H1 (cell line): ENCODE measurements around the gene ZBTB4. TPM values are rescaled to one million over a fixed set of nuclear protein-coding genes. Genes with fewer than 3 reads are reported as not detected.

Experiments used
- CTCF ChIA-PET: fragments of 300-600 bp; sonication (Branson Sonifier 250); formaldehyde crosslinking; loops from one replicate; lab custom pipeline; 2021; ENCODE audit not compliant: partially characterized antibody; lab: Charles Lee
- POLR2A ChIA-PET: fragments of 300-600 bp; sonication (Branson Sonifier 250); formaldehyde crosslinking; loops from one replicate; lab custom pipeline; 2021; ENCODE audit warnings: inconsistent platforms; ENCODE audit not compliant: partially characterized antibody; lab: Charles Lee
- DNase-seq, 2 experiments: peaks; one replicate each; pipeline versions ENCODE4 v3.0.0 to v3.0.0-alpha.2; 2010 to 2022; ENCODE audit warnings: low spot score in 2 of 2, low read depth in 1 of 2, mixed read lengths in 1 of 2
- FAIRE-seq: peaks from 2 replicates; lab custom pipeline; 2011; peaks lifted over from hg19 to GRCh38; lab: Jason Lieb, UNC
- H2AFZ ChIP-seq: 2 replicates; pipeline ENCODE4 v1.8.1; 2012; ENCODE audit warnings: low read length, inconsistent platforms
- H2AK5ac ChIP-seq: 2 replicates; pipeline ENCODE4 v1.6.1; 2013; ENCODE audit warnings: low read depth, low read length
- H2BK120ac ChIP-seq: replicated peaks from 2 replicates; pipeline ENCODE3; 2013; ENCODE audit warnings: low read depth, low read length, inconsistent platforms
- H2BK12ac ChIP-seq: 2 replicates; pipeline ENCODE4 v1.6.1; 2013; ENCODE audit warnings: low read depth, low read length
- H2BK15ac ChIP-seq: 2 replicates; pipeline ENCODE4 v1.6.1; 2013; ENCODE audit warnings: low read length
- H2BK20ac ChIP-seq: 2 replicates; pipeline ENCODE4 v1.6.1; 2013; ENCODE audit warnings: low read length
- H2BK5ac ChIP-seq: 2 replicates; pipeline ENCODE4 v1.6.1; 2013; ENCODE audit warnings: low read depth, low read length
- H3K14ac ChIP-seq: 2 replicates; pipeline ENCODE4 v1.6.1; 2013; ENCODE audit warnings: inconsistent platforms; ENCODE audit not compliant: insufficient read length
- H3K18ac ChIP-seq: 2 replicates; pipeline ENCODE4 v1.6.1; 2013; ENCODE audit warnings: low read length; ENCODE audit errors: extremely low read depth
- H3K23ac ChIP-seq: 2 replicates; pipeline ENCODE4 v1.6.1; 2013; ENCODE audit warnings: inconsistent platforms; ENCODE audit not compliant: insufficient read length
- H3K23me2 ChIP-seq: 2 replicates; pipeline ENCODE4 v1.6.1; 2013; ENCODE audit warnings: low read depth, low read length
- H3K27ac ChIP-seq: 2 replicates; pipeline ENCODE4 v1.6.1; 2011; ENCODE audit warnings: low read depth, low read length, inconsistent platforms
- H3K27me3 ChIP-seq, 4 experiments: replicated peaks in 1 of 4; 1 replicate in 1 of 4; 2 replicates in 3 of 4; pipeline versions ENCODE4 v1.6.1 to v1.8.1; 2011 to 2013; ENCODE audit warnings: low read length in 3 of 4, mild to moderate bottlenecking in 3 of 4, inconsistent platforms in 2 of 4, mixed read lengths in 2 of 4, moderate library complexity in 1 of 4; ENCODE audit not compliant: control insufficient read depth in 3 of 4, insufficient read depth in 3 of 4; ENCODE audit errors: extremely low read depth in 1 of 4
- H3K36me3 ChIP-seq, 4 experiments: 2 replicates each; pipeline versions ENCODE4 v1.6.1 to v1.8.1; 2011 to 2013; ENCODE audit warnings: mild to moderate bottlenecking in 4 of 4, low read length in 3 of 4, moderate library complexity in 2 of 4, control low read depth in 1 of 4, inconsistent platforms in 1 of 4; ENCODE audit not compliant: insufficient read depth in 4 of 4, control insufficient read depth in 2 of 4
- H3K4ac ChIP-seq: replicated peaks from 2 replicates; pipeline ENCODE3; 2013; ENCODE audit warnings: low read length, low read depth, mixed read lengths, inconsistent platforms; ENCODE audit not compliant: insufficient read length
- H3K4me1 ChIP-seq, 4 experiments: replicated peaks in 1 of 4; 1 replicate in 1 of 4; 2 replicates in 3 of 4; pipeline versions ENCODE4 v1.6.1 to v1.8.1; 2011 to 2013; ENCODE audit warnings: low read length in 3 of 4, inconsistent platforms in 2 of 4, mixed read lengths in 1 of 4; ENCODE audit not compliant: insufficient read depth in 4 of 4, control insufficient read depth in 3 of 4
- H3K4me2 ChIP-seq, 2 experiments: 2 replicates each; pipeline versions ENCODE4 v1.6.1 to v1.8.1; 2011 to 2013; ENCODE audit warnings: low read depth in 2 of 2, low read length in 2 of 2, control low read depth in 1 of 2, inconsistent platforms in 1 of 2, mild to moderate bottlenecking in 1 of 2; ENCODE audit not compliant: insufficient read depth in 1 of 2
- H3K4me3 ChIP-seq, 4 experiments: fragments of 200-600, 300-600 bp in 1 of 4; sonication (generic), shearing (Covaris generic), sonication (Bioruptor Twin) in 1 of 4; 2 replicates each; pipeline versions ENCODE4 v1.5.1 to v1.8.1; 2011 to 2016; ENCODE audit warnings: low read length in 4 of 4, low read depth in 3 of 4, control low read depth in 2 of 4, inconsistent platforms in 2 of 4, mild to moderate bottlenecking in 2 of 4, mixed read lengths in 1 of 4, moderate library complexity in 1 of 4; ENCODE audit not compliant: insufficient read depth in 2 of 4; ENCODE audit errors: extremely low read depth in 1 of 4
- H3K56ac ChIP-seq: replicated peaks from 2 replicates; pipeline ENCODE3; 2013; ENCODE audit warnings: low read depth, mild to moderate bottlenecking, mixed read lengths, low read length, inconsistent platforms; ENCODE audit not compliant: insufficient read length
- H3K79me1 ChIP-seq: 2 replicates; pipeline ENCODE4 v1.6.1; 2013; ENCODE audit warnings: low read depth, low read length, control low read depth
- H3K79me2 ChIP-seq, 2 experiments: 2 replicates each; pipeline versions ENCODE4 v1.6.1 to v1.8.1; 2012 to 2013; ENCODE audit warnings: low read length in 2 of 2, mild to moderate bottlenecking in 2 of 2, inconsistent platforms in 1 of 2; ENCODE audit not compliant: insufficient read depth in 2 of 2, control insufficient read depth in 1 of 2
- H3K9ac ChIP-seq, 4 experiments: replicated peaks in 1 of 4; 1 replicate in 1 of 4; 2 replicates in 3 of 4; pipeline versions ENCODE4 v1.6.1 to v1.8.1; 2011 to 2013; ENCODE audit warnings: low read depth in 3 of 4, low read length in 3 of 4, control low read depth in 2 of 4, mild to moderate bottlenecking in 2 of 4, moderate library complexity in 2 of 4, inconsistent platforms in 1 of 4; ENCODE audit errors: extremely low read depth in 1 of 4
- H3K9me3 ChIP-seq, 2 experiments: 2 replicates each; pipeline versions ENCODE4 v1.6.1 to v1.8.1; 2012 to 2013; ENCODE audit warnings: mild to moderate bottlenecking in 2 of 2, moderate library complexity in 2 of 2, control low read depth in 1 of 2, inconsistent platforms in 1 of 2, low read depth in 1 of 2, low read length in 1 of 2, mixed read lengths in 1 of 2; ENCODE audit not compliant: insufficient read depth in 2 of 2
- H4K20me1 ChIP-seq, 2 experiments: replicated peaks in 1 of 2; 2 replicates each; pipeline versions ENCODE3 to v1.8.1; 2011 to 2013; ENCODE audit warnings: inconsistent platforms in 2 of 2, low read length in 2 of 2, mild to moderate bottlenecking in 1 of 2; ENCODE audit not compliant: insufficient read depth in 2 of 2, control insufficient read depth in 1 of 2
- H4K5ac ChIP-seq: 2 replicates; pipeline ENCODE4 v1.6.1; 2013; ENCODE audit warnings: low read length, low read depth, mixed read lengths, inconsistent platforms; ENCODE audit not compliant: insufficient read length
- H4K8ac ChIP-seq: 2 replicates; pipeline ENCODE4 v1.8.0; 2013; ENCODE audit warnings: mild to moderate bottlenecking, moderate library complexity, low read length, inconsistent platforms; ENCODE audit not compliant: insufficient read depth; ENCODE audit errors: extremely low read depth
- H4K91ac ChIP-seq: replicated peaks from 2 replicates; pipeline ENCODE3; 2013; ENCODE audit warnings: low read length, mixed read lengths, inconsistent platforms; ENCODE audit not compliant: insufficient read length
- CEBPB ChIP-seq: IDR thresholded peaks from 2 replicates; pipeline ENCODE4 v1.6.1; 2012; ENCODE audit warnings: low read depth, low read length
- EGR1 ChIP-seq: IDR thresholded peaks from 2 replicates; pipeline ENCODE4 v1.6.1; 2011; ENCODE audit warnings: low read depth, low read length, borderline replicate concordance
- POLR2AphosphoS5 ChIP-seq: IDR thresholded peaks from 2 replicates; pipeline ENCODE4 v1.6.1; 2011; ENCODE audit warnings: low read depth, low read length
- SRF ChIP-seq: IDR thresholded peaks from 2 replicates; pipeline ENCODE4 v1.6.1; 2011; ENCODE audit warnings: mild to moderate bottlenecking, low read depth, low read length, moderate library complexity
- SUZ12 ChIP-seq: fragments of 200-600 bp; sonication (generic); IDR thresholded peaks from 2 replicates; pipeline ENCODE4 v1.6.1; 2012; ENCODE audit warnings: mild to moderate bottlenecking, inconsistent platforms, low read length, moderate library complexity, mixed read lengths
- TAF1 ChIP-seq: IDR thresholded peaks from 2 replicates; pipeline ENCODE4 v1.6.1; 2011; ENCODE audit warnings: mild to moderate bottlenecking, low read depth, low read length
- WGBS, 2 experiments: shearing (Covaris generic) in 1 of 2; methylation state at CpG; one replicate each; pipeline versions ENCODE4 v1.1.6 to v1.1.7; 2013 to 2015; ENCODE audit warnings: low lambda C conversion rate in 2 of 2, mixed read lengths in 2 of 2, inconsistent platforms in 1 of 2, low coverage in 1 of 2, missing lambda C conversion rate in 1 of 2; ENCODE audit not compliant: insufficient replicate concordance in 2 of 2, insufficient coverage in 1 of 2, insufficient read length in 1 of 2; ENCODE audit errors: extremely low coverage in 1 of 2, missing lambda C conversion rate in 1 of 2; 5-methylcytosine and 5-hydroxymethylcytosine counted together
- polyA plus RNA-seq, 7 experiments: library from polyadenylated mRNA; depleted of rRNA in 3 of 7; stranded (reverse) in 5 of 7; unstranded in 2 of 7; fragments of >200 nt in 5 of 7; fragments of 200-250 nt in 2 of 7; gene quantifications; 1 replicate in 5 of 7; 2 replicates in 1 of 7; 4 replicates in 1 of 7; pipeline versions ENCODE4 v1.2.1 to v1.2.3, GENCODE V29; 2011 to 2013; ENCODE audit warnings: missing spikeins in 2 of 7, mixed read lengths in 2 of 7
- total RNA-seq: library from RNA; stranded (reverse); fragmentation: NEBNext Ultra II Directional; extraction: Animal tissue kit (Norgen Biotek cat#: 25700); gene quantifications from 2 replicates; pipeline ENCODE4 v1.2.1, GENCODE V29; 2021
- TF ChIP-seq, protein P1 (sequence below): IDR thresholded peaks from 2 replicates; pipeline ENCODE4 v1.6.1; 2012; ENCODE audit warnings: inconsistent platforms
- TF ChIP-seq, protein P2 (sequence below): IDR thresholded peaks from 2 replicates; pipeline ENCODE4 v1.6.1; 2011; ENCODE audit warnings: low read length, improper control_type of control experiment

The ZBTB4 gene
- total and polyA plus RNA-seq, 2 of the 8 experiments (the other 6 are each of a cell fraction or from before 2014, with no cell fraction given) = 5.9 to 10.1 TPM

DNA sequence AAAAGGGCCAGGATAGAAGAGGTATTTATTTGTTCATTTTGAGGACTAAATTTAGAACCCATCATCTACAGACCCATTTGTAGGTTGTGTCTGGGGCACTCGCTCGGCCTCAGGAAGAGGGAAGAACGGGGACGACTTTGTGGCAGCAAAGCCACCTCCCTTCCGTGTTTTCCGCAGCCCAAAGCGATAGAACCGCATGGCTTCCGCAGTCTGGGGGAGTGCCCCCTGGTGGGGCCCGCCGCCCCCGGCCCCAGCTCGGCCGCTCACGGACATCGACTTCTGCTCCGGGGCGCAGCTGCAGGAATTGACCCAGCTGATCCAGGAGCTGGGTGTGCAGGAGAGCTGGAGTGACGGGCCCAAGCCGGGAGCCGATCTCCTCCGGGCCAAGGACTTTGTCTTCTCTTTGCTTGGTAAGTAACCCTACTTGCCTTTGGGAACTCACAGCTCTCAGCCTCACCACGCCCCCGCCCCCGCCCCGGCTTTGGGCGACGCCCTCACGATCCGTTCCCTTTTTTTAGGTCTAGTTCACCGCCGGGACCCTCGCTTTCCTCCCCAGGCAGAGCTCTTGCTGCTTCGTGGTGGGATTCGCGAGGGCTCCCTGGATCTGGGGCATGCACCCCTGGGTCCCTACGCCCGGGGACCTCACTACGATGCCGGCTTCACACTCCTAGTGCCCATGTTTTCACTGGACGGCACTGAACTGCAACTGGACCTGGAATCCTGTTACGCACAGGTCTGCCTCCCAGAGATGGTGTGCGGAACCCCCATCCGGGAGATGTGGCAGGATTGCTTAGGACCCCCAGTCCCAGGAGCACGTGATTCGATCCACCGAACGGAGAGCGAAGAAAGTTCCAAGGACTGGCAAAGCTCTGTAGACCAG lies 43.5 kb downstream of the ZBTB4 start:
- peak overlapping the region; percentile 59 for H3K27ac ChIP-seq
- H4K20me1 ChIP-seq = no peaks in the 10 kb centered on the region
- no peak overlapping the region for H3K14ac ChIP-seq
- peak overlapping the region; percentile 42 for H3K56ac ChIP-seq
- peak overlapping the region; percentile 97 for H4K8ac ChIP-seq
- H3K79me1 ChIP-seq = no peaks in the 10 kb centered on the region
- H2BK5ac ChIP-seq = peak overlapping the region; percentile 63
- DNase-seq = peak in 1 of 2 experiments; percentile 84
- peak overlapping the region; percentile 100 for H3K4ac ChIP-seq
- H4K5ac ChIP-seq = peak overlapping the region; percentile 8
- no peak overlapping the region for H3K23ac ChIP-seq
- H3K9ac ChIP-seq = peak overlapping the region in 3 of 4 experiments; percentile 1 to 46 (median 35); a peak in 5 of 7 replicates
- H2BK12ac ChIP-seq = peak overlapping the region; percentile 94
- 6% methylated on average over 28 of the region's 49 CpGs; no CpG with 5 or more reads in 1 of the 2 experiments for WGBS, 2 experiments
- peaks cover 2 to 19% (median 12%) of the 10 kb centered on the region in 4 experiments; a peak in 6 of 7 replicates for H3K27me3 ChIP-seq
- H2BK20ac ChIP-seq = 0 out of 2 replicates have a peak overlapping the region, but pooled peaks have one; percentile 61
- FAIRE-seq = no peak
- H2BK15ac ChIP-seq = peak overlapping the region; percentile 95; the same call in 1 of the 2 replicates
- no peak overlapping the region; the same call in 1 of the 2 replicates for H2AK5ac ChIP-seq
- H3K36me3 ChIP-seq = no peaks in the 10 kb centered on the region
- no peaks in the 10 kb centered on the region for H3K79me2 ChIP-seq
- peak overlapping the region; percentile 79 for H4K91ac ChIP-seq
- peak overlapping the region; percentile 91 for H3K4me2 ChIP-seq
- H3K4me1 ChIP-seq = peaks cover 0 to 22% (median 9%) of the 10 kb centered on the region in 4 experiments; a peak in 6 of 7 replicates
- H3K23me2 ChIP-seq = peaks cover 30% of the 10 kb centered on the region
- peak overlapping the region; percentile 90 for H3K18ac ChIP-seq
- H2BK120ac ChIP-seq = peak overlapping the region; percentile 91
- no peaks in the 10 kb centered on the region for H3K9me3 ChIP-seq
- POLR2A ChIA-PET = interaction anchor here (0.6 to 15.5 kb wide), 34 partner anchors 9 to 321 kb away, joined by 3 to 339 read pairs (median 4); partner anchors contain the start of genes ACAP1, ASGR2, CHRNB1 and CLDN7
- no peak overlapping the region; the same call in 1 of the 2 replicates for H2AFZ ChIP-seq
- H3K4me3 ChIP-seq = peak overlapping the region; percentile 50 to 83 (median 67)
- CTCF ChIA-PET = interaction anchor here (0.7 to 5.1 kb wide), 31 partner anchors 9 to 195 kb away, joined by 3 to 56 read pairs (median 5); partner anchors contain the start of genes CHRNB1, KCTD11, SLC35G6 and SPEM2
- TF ChIP-seq, protein P1, sequence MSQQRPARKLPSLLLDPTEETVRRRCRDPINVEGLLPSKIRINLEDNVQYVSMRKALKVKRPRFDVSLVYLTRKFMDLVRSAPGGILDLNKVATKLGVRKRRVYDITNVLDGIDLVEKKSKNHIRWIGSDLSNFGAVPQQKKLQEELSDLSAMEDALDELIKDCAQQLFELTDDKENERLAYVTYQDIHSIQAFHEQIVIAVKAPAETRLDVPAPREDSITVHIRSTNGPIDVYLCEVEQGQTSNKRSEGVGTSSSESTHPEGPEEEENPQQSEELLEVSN = peak; percentile 38; the same call in 1 of the 2 replicates
- TF ChIP-seq TAF1 (0 out of 2 replicates have a peak, but pooled peaks have one; percentile 3), SUZ12 (peak; percentile 20; the same call in 1 of the 2 replicates), SRF (no peak), EGR1 (peak; percentile 39; the same call in 1 of the 2 replicates), CEBPB (no peak), POLR2AphosphoS5 (peak; percentile 53)
- TF ChIP-seq, protein P2, sequence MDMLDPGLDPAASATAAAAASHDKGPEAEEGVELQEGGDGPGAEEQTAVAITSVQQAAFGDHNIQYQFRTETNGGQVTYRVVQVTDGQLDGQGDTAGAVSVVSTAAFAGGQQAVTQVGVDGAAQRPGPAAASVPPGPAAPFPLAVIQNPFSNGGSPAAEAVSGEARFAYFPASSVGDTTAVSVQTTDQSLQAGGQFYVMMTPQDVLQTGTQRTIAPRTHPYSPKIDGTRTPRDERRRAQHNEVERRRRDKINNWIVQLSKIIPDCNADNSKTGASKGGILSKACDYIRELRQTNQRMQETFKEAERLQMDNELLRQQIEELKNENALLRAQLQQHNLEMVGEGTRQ = 0 out of 2 replicates have a peak, but pooled peaks have one; percentile 5
